Measurements from ENCODE around the gene NRTN.

The NRTN gene

DNA sequence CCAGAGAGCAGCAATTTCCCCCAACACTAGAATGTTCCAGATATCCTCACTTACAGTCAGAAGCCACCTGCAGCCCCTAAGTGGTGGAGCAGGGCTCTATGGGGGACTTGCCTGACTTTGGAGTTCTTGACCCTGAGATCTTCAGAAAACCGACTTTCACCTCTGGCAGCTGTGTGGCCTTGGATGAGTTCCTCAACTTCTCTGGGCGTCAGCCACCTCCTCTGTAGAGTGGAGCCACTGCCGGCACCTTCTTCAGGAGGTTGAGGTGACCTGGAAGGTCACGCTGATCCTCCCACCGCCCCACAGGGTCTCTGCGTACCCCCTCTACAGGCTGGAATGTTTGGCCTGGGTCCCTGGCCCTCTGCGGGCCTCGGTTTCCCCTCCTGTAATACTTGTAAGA lies 72.6 kb downstream of the NRTN start:
- Histone ChIP-seq H3K36me3 (replicated peaks; ENCODE audit: low read depth, low read length) (no peaks in the 10 kb centered on the region), H3K4me2 (ENCODE audit: low read length) (no peak overlapping the region), H3K9ac (ENCODE audit: low read length) (no peak overlapping the region), H3K27ac (ENCODE audit: low read length) (no peak overlapping the region), H4K20me1 (ENCODE audit: insufficient read depth, low read length) (no peaks in the 10 kb centered on the region), H3K9me3 (ENCODE audit: insufficient read depth, low read length) (no peaks in the 10 kb centered on the region), H3K79me2 (ENCODE audit: low read length) (no peaks in the 10 kb centered on the region), H3K27me3 (ENCODE audit: low read depth, low read length) (peaks cover 15% of the 10 kb centered on the region), H3K4me1 (ENCODE audit: low read length) (no peaks in the 10 kb centered on the region), H3K4me3 (ENCODE audit: low read length) (no peak overlapping the region), H2AFZ (ENCODE audit: low read depth, low read length) (no peak overlapping the region)
- TF ChIP-seq, protein P1, sequence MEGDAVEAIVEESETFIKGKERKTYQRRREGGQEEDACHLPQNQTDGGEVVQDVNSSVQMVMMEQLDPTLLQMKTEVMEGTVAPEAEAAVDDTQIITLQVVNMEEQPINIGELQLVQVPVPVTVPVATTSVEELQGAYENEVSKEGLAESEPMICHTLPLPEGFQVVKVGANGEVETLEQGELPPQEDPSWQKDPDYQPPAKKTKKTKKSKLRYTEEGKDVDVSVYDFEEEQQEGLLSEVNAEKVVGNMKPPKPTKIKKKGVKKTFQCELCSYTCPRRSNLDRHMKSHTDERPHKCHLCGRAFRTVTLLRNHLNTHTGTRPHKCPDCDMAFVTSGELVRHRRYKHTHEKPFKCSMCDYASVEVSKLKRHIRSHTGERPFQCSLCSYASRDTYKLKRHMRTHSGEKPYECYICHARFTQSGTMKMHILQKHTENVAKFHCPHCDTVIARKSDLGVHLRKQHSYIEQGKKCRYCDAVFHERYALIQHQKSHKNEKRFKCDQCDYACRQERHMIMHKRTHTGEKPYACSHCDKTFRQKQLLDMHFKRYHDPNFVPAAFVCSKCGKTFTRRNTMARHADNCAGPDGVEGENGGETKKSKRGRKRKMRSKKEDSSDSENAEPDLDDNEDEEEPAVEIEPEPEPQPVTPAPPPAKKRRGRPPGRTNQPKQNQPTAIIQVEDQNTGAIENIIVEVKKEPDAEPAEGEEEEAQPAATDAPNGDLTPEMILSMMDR (IDR thresholded peaks at IDR 0.05; ENCODE audit: low read depth, low read length): no peak
- TF ChIP-seq EZH2phosphoT487 (IDR thresholded peaks at IDR 0.05; ENCODE audit: low read depth): no peak

DNA sequence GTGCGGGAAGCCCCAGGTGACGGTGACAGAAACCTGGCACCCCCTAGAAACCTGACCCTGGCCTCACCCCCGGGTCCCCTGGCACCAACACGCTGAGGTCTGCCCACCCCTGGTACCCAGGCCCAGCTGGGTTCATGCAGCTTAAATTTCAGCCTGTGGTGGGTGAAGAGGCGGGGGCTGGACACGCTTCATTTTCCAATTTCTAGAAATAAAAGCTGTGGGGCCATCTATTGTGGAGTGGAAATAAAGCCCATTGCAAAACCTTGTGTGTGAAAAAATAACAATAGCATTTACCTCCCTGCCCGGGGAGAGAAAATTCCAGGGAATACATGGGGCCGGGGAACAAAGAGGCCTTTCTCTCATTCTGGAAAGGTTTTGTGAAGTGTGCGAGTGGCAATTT lies 73.0 kb downstream of the NRTN start:
- no peaks in the 10 kb centered on the region for H4K20me1 ChIP-seq (ENCODE audit: insufficient read depth, low read length)
- H3K4me3 ChIP-seq (ENCODE audit: low read length): no peak overlapping the region
- H3K9ac ChIP-seq (ENCODE audit: low read length): no peak overlapping the region
- no peak overlapping the region for H2AFZ ChIP-seq (ENCODE audit: low read depth, low read length)
- H3K27ac ChIP-seq (ENCODE audit: low read length): no peak overlapping the region
- H3K27me3 ChIP-seq (ENCODE audit: low read depth, low read length): peaks cover 16% of the 10 kb centered on the region
- no peaks in the 10 kb centered on the region for H3K79me2 ChIP-seq (ENCODE audit: low read length)
- TF ChIP-seq, protein P1 (IDR thresholded peaks at IDR 0.05; ENCODE audit: low read depth, low read length): no peak
- TF ChIP-seq EZH2phosphoT487 (IDR thresholded peaks at IDR 0.05; ENCODE audit: low read depth): no peak
- H3K4me1 ChIP-seq (ENCODE audit: low read length): no peaks in the 10 kb centered on the region
- no peaks in the 10 kb centered on the region for H3K36me3 ChIP-seq (replicated peaks; ENCODE audit: low read depth, low read length)
- H3K4me2 ChIP-seq (ENCODE audit: low read length): no peak overlapping the region
- H3K9me3 ChIP-seq (ENCODE audit: insufficient read depth, low read length): no peaks in the 10 kb centered on the region

All from OCI-LY3 (cell line).